Astrocyte of the cerebellum (primary cell): Measurements from ENCODE around the gene LMLN.

Source experiments
- DNase-seq: peaks from one replicate; pipeline ENCODE4 v3.0.0-alpha.2; 2011; ENCODE audit warnings: low read depth
- H3K4me3 ChIP-seq: 2 replicates; pipeline ENCODE4 v1.5.1; 2011; ENCODE audit warnings: mild to moderate bottlenecking, low read depth, low read length, moderate library complexity
- CTCF ChIP-seq: IDR thresholded peaks from 2 replicates; pipeline ENCODE4 v1.5.1; 2012; ENCODE audit warnings: low read length, low read depth, moderate library complexity, mild to moderate bottlenecking; ENCODE audit errors: missing control alignments
- in situ Hi-C: cut with HindIII; loops from 2 replicates; pipeline ENCODE4 v1.10.0; 2017; ENCODE audit warnings: low sequenced_read_pairs

The LMLN gene

GRCh38 chr3:197940745-197941384 is 19.2 kb upstream of the LMLN start:
- no peak for DNase-seq
- in situ Hi-C loops = no loop called here
- H3K4me3 ChIP-seq = no peak overlapping the region
- no peak for TF ChIP-seq CTCF

- H3K4me3 ChIP-seq = no peak overlapping the region
- peak; percentile 82 for TF ChIP-seq CTCF
- DNase-seq = no peak
- in situ Hi-C loops = no loop called here
Observed at GRCh38 chr3:197942956-197943556, 17.0 kb upstream of the LMLN start.

GRCh38 chr3:197949191-197949777 is 10.7 kb upstream of the LMLN start:
- in situ Hi-C loops = no loop called here
- no peak for TF ChIP-seq CTCF
- no peak for DNase-seq
- H3K4me3 ChIP-seq = peak overlapping the region; percentile 54

GRCh38 chr3:197949778-197950676 is 10.0 kb upstream of the LMLN start, which contains the start of gene RPL35A:
TSS of gene RPL35A (plus strand) at chr3:197950190. CDS start at chr3:197950968, 778 bp downstream.
- TF ChIP-seq CTCF = no peak

GRCh38 chr3:197950677-197951061 is 9.3 kb upstream of the LMLN start:
- TF ChIP-seq CTCF = no peak
- in situ Hi-C loops = no loop called here
- DNase-seq = no peak
- peak overlapping the region; percentile 54 for H3K4me3 ChIP-seq

More at GRCh38 chr3:197949778-197950676, 10.0 kb upstream of the LMLN start, which contains the start of gene RPL35A:
- peak; percentile 90 for DNase-seq
- peak within 1 kb of the TSS; percentile 54 for H3K4me3 ChIP-seq
- in situ Hi-C loops = no loop called here

GRCh38 chr3:197951392-197951990 is 8.5 kb upstream of the LMLN start:
- in situ Hi-C loops = no loop called here
- TF ChIP-seq CTCF = no peak
- peak overlapping the region; percentile 54 for H3K4me3 ChIP-seq
- DNase-seq = no peak
